ENCODE results near the gene CDKN2B. TPM values are rescaled to one million over a fixed set of nuclear protein-coding genes. Genes with fewer than 3 reads are reported as not detected.

The CDKN2B gene
- total RNA-seq, 1 donor from 2014 or later = 1.8 TPM

DNA sequence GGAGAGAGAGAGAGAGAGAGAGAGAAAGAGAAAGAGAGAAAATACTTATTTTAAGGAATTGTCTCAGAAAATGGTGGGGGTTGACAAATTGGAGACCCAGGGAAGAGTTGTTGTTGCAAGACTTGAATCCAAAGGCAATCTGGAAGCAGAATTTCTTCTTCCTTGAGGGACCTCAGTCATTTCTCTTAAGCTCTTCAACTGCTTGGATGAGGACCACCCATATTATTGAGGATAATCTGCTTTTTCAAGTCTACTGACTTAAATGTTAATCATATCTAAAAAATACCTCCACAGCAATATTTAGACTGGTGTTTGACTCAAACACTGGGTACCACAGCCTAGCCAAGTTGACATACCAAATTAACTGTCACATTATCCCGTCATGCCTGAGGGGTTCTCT, 11.6 kb downstream of the CDKN2B start:
- intact Hi-C loops (cut with micrococcal nuclease) = no loop called here
- no peak for ATAC-seq

DNA sequence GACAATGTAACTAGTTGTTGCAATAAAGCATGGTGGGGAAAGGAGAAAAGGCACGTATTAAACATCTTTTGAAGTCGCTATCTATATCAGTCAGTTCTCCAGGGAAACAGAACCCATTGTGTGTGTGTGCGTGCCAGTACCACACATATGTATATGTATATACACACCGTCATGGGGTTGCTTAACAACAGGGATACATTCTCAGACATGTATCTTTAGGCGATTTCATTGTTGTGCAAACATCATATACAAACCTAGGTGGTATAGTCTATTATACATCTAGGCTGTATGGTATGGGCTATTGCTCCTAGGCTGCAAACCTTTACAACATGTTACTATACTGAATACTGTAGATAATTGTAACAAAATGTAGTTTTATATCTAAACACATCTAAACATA, 12.2 kb downstream of the CDKN2B start:
- DNase-seq (no peak), ATAC-seq (no peak)
- intact Hi-C loops (cut with micrococcal nuclease) = no loop called here

More for the DNA sequence above, 11.6 kb downstream of the CDKN2B start:
- DNase-seq = no peak

DNA sequence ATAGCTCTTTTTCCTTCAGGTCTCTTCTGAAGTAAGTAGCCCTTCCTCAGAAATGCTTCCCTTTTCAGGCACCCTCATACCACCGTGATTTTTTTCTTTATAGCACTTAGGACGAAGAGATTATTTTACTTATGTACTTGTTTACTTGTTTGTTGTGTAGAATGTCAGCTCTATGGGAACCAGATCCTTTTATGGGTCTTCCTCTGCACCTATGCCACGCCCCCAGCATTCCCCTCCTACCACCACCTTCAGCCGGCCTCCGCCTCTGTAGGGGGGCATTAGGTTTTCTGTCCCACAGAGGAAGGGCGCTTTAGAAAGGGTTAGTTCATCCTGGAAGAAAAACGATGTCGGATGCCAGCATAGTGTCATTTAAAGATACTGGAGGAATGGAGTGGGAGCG, 12.7 kb downstream of the CDKN2B start:
- ATAC-seq = no peak

DNA sequence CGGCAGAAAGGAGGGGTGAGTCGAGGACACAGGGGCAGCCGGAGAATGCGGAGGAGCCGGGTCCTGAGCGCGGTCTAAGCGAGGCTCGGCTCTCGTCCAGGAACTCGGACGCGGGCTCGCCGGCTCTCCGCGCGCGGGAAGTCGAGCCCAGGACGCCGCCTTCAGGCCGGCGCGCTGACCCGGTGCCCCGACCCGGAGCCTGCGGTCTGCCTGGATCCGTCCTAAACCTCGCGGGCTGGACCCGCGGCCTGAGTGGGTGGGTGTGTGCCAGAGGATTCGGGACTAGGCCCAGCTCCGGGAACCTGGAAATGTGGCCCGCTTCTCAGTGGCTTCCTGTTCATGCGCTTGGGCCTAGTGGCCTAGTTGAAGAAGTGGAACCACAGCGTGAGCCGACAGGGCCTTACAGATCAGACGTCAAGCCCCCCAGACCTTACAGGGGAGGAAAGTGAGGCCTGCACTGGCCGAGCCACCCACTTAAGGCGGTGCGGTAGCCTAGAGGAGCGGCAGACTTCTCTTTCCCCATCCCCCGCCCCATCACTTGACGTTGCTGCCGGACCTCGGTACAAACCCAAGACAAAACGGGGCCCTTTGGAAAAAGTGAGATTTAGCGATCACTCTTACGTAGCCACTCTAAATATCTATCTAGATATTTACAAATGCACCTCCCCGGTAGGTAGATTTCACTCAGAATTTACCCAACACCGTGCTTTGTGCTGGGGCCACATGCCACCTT, 13.3 kb downstream of the CDKN2B start:
- intact Hi-C loops (cut with micrococcal nuclease) = no loop called here

More for the DNA sequence above, 12.7 kb downstream of the CDKN2B start:
- intact Hi-C loops (cut with micrococcal nuclease) = no loop called here
- no peak for DNase-seq

DNA sequence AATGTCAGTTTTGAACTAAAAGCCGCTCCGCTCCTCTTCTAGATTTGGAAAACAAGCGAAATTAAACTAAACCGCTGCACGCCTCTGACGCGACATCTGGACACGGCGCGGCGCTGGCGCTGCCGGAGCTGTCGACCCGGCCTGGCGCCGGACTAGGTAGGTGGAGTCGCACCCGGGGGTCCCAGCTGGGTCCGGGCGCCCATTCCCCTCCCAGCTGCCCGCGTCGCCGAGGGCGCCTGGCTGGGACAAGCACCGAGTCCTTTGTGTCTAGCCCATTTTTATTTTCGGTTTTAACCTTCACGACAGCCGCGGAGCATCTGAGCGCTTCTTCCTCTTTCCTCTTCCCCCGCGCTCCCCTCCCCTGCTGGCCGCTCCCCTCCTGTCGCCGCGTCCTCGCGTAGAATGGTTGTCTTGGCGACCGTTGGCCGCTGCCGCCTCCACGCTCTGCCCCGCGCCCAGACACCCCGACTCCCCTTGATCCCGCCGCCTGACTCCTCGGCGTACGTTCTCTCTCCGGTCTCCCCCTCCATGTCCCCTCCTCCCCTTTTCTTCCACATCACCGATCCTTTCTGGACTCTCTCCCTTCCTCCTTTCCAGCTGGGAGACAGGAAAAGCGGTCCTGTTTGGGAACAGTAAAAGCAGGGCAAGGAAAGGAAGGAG, 14.0 kb downstream of the CDKN2B start:
- intact Hi-C loops (cut with micrococcal nuclease) = no loop called here
- ATAC-seq = peak; percentile 87
- DNase-seq = peak; percentile 79

More for the DNA sequence above, 13.3 kb downstream of the CDKN2B start:
- peak; percentile 71 for DNase-seq
- ATAC-seq = peak; percentile 75

DNA sequence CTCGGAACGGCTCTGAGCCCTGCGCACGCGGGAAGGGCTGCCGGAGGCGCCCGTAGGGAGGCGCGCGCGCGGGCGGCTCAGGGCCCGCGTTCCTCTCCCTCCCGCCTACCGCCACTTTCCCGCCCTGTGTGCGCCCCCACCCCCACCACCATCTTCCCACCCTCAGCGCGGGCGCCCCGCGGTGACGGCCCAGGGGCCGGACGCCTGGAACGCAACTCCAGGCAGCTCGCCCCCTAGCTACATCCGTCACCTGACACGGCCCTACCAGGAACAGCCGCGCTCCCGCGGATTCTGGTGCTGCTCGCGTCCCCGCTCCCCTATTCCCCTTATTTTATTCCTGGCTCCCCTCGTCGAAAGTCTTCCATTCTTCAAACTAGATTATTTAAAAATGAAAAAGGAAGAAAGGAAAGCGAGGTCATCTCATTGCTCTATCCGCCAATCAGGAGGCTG, 14.5 kb downstream of the CDKN2B start, which contains the start of gene CDKN2B-AS1:
CDKN2B-AS1 (plus strand) TSS at position 236 of the 450 bp plus-strand sequence.
- peak; percentile 72 for ATAC-seq
- peak; percentile 58 for DNase-seq
- intact Hi-C loops (cut with micrococcal nuclease) = no loop called here

DNA sequence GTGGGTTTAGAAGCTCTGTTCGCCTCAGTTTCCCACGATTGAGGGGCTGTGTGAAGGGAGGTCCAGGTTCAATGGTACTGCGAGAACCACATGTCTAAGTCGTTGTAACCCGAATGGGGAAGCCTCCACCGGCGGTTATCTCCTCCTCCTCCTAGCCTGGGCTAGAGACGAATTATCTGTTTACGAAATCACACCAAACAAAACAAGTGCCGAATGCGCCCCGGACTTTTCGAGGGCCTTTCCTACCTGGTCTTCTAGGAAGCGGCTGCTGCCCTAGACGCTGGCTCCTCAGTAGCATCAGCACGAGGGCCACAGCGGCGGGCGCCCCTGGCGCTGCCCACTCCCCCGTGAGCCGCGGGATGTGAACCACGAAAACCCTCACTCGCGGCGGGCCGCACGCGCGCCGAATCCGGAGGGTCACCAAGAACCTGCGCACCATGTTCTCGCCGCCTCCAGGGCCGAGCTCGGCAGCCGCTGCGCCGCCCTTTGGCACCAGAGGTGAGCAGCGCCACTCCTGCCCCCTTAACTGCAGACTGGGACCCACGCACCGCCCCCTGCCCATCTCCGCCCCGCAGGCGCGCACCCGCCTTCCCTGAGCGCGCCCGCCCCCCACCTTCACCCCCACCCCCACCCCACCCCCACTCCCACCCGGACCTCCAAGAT, 15.1 kb downstream of the CDKN2B start, which contains the start of gene CDKN2A:
CDKN2A (minus strand) TSS at position 500 of the 663 bp plus-strand sequence.
- ATAC-seq (peak; percentile 46), DNase-seq (peak; percentile 45)
- intact Hi-C loops (cut with micrococcal nuclease) = no loop called here

DNA sequence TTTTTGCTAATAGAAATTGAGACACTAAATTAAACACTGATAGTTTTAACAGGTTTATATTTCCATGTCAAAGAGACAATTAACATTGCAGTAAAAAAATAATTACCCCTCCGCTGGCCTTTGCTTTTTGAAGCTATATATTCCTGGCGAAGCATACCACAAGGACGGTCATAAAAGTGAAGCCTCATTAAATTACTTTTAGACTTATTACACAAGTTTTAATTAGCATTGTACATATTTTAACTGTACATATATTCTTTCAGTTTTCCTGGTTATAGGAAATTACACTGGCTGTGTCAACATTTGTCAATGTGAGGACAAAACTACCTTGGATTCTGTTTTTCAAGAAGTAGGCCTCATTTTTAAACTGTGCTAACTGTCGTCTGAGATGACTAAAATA, 16.1 kb downstream of the CDKN2B start:
- intact Hi-C loops (cut with micrococcal nuclease) = no loop called here
- no peak for DNase-seq
- no peak for ATAC-seq

DNA sequence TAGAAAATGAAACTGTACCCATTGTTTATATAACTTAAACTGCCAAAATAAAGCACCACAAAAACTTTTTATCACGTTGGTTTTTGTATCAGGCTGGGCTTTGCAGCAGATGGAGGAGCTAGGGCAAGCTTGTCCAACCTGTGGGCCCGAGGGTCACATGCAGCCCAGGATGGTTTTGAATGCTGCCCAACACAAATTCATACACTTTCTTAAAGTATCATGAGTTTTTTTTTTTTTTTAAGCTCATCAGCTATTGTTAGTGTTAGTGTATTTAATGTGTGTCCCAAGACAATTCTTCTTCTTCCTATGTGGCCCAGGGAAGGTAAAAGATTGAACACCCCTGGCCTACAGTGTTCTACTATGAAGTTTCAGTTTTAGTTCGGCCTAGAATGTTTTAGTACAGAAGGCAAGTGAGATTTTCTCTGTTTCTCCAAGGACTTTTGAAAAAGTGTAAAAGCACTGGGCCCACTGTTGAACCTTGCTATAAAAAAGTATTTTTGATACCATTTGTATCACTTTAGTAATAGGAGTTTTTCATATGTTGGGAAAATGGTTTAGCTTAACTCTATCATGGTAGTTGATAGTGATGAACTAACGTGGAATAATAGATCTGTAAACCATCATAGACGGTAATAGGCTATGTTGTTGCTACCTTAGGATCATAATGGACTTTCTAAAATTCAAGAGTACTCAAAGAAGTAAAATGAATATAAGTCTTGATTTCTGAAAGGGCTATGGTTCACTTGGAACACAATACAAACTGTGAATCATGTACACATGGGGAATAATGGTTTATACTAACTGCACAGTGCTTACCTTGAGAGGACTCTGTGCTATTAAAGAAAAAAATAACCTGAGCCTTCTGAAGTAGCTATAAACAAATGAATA, 17.8 kb downstream of the CDKN2B start:
- ATAC-seq (no peak), DNase-seq (no peak)
- intact Hi-C loops (cut with micrococcal nuclease) = no loop called here

DNA sequence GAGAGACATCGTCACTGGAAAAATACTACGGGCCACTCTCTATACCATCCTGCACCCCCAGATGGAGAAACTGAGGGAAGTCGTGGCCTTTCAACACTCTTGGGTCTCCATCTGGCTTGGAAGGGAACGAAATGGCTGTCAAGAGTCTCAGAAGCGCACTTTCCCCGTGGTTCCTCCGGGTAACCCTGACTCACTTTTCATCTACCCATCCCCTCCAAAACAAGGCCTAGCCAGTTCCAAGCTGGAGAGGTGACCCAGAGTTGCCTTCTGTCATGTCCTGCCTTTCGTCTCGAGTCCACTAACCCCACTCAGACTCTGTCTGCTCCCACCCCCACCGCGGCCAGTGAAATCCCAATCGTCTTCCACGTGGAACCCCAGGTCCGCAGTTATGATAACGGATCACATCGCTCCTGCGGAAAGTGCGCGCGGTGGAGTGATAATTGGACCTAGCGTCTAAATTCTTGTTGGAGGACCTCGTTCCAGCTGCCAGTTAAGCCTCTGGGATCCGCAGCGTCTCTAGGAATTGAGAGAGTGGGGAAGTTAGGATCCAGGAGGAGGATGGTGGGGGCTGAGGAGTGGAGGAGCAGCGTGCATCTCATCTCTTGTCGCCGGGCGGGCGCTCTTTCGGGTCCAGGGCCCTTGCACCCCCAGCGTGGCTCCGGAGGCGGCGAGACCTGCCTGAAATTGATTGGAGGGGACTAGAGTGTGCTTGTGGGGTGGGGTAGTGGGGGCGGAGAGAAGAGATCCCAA, 19.5 kb downstream of the CDKN2B start:
- DNase-seq (no peak), ATAC-seq (no peak)
- intact Hi-C loops (cut with micrococcal nuclease) = no loop called here

DNA sequence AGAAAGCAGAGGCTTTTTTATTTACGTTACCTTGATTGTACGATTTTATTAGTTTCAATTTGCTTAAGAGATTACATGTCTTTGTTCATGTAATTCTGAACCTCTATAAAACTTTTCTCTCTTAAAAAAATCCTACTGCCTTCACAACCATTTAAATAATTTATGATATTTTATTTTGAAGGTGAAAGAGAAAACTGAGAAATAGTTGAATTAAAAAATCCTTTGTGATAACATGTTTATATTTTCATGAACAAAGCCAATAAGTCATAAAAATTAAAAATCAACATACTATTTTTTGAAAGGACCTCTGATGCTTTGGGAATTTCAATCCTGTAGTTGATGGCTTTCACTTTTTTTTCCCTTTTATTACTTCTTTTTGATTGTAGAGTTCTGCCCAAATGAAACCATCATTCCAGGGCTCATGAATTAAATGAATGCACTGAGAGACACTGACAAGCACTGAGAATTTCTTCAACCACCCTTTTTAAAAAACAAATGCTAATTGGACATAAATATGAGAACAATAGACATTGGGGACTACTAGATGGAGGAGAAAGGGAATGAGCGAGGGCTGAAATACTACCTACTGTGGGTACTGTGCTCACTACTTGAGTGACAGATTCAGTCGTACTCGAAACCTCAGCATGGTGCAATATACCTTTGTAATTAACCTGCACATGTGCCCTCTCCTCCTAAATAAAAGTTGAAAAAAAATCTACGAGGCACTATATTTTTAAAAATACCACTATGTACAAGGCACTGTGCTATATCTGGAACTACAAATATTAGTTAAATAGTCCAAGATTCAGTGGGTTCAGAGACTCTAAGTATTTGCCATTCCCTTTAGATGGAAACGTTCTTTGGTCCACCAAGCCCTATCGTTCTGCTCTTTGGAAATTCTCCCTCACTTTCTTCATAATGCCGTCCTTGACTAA, 20.8 kb downstream of the CDKN2B start:
- DNase-seq (no peak), ATAC-seq (no peak)
- intact Hi-C loops (cut with micrococcal nuclease) = no loop called here

DNA sequence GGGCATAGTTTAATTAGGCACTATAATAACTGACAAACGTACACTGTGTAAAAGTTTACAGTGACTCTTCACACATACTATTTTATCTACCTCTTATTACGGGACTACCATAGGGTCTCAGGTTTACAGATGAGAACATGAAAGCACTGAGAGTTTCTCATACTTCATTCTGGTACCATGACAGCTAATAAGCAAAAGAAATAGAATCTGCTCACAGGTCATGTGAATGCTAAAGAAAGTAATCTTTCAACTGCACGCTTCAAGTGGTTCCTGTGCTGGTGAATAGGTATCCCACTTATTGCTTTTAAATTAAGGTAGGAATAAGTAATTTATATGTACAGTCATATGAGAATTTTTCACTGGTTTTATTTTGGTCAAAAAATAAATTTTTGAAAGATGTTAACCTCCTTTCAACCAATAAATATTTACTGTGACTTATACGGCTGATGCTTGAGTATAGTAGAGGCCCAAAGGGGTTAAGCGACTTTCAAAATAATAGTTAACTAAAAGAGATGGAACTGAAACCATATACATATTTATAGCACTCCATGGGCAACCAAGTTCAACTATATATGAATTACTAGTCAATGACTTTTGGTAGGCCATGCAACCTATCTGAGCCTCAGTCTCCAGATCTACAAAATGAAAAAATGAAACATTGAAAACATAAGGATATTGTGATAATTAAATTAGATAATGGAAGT, 23.0 kb downstream of the CDKN2B start:
- intact Hi-C loops (cut with micrococcal nuclease) = no loop called here
- no peak for DNase-seq
- no peak for ATAC-seq

DNA sequence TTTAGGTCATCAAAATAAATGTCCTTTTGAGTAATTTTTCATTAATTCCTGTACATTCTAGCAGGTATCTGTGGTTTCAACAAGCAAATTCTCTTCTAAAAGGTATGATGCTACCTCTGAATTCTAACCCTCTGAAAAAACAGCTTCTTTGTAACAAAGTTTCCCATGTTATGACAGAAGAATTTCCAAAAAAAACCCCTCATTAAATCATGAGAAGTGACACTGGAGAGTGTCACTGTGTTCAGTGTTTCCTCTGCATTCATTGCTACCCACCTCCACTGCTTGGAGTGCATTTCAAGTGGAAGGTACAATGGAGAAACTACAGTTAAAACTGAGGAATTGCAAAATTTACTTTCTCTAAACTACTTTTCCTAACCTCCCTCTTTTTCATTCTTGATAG, 25.0 kb downstream of the CDKN2B start:
- ATAC-seq (no peak), DNase-seq (no peak)
- intact Hi-C loops (cut with micrococcal nuclease) = no loop called here

DNA sequence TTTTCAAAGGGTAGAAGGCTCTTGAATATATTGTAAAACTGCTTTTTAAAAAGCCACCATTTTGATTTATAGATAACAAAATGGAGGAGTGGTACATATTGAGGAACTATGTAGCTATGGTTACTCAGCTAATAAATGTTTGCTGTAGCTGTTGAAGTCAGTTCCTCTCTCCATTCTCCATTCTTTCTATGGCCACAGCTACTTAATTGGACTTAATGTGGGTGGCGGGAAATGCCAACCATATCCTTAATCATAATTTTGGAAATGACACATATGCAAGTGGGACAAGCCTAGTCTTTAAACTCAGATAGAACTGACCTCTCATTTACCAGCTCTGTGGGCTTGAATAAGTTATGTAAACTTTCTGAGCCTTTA, 25.6 kb downstream of the CDKN2B start:
- no peak for DNase-seq
- intact Hi-C loops (cut with micrococcal nuclease) = no loop called here
- no peak for ATAC-seq

DNA sequence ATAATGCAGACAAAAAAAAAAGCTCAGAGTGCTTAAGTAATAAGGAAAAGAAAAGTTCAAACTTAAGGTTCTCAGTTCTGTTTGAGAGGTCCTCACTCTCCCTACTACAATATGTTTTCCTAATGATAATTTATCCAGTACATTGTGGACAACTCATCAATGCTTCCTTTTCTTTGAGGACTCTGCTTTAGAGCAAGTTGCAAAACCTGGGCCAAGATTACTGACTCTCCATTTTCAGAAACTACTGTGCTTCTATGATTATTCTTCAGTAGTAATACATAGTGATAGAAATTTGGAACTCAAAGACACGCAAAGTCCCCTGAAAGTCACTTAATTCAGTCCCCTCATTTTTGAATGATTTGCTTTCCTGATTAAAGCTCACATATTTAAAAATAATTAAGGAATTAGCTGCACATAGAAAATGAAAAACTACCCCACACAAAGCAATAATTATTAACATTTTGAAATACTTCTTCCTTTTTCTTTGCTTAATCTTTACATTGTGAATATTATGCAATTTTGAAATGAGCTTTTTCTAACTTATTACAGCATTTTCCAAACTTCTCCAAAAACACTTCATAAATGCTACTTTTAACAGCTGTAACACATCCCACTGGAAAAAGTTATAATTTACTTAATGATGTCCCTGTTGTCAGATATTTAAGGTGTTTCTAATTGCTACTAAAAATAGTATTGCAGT, 26.1 kb downstream of the CDKN2B start:
- intact Hi-C loops (cut with micrococcal nuclease) = no loop called here
- DNase-seq (no peak), ATAC-seq (no peak)

DNA sequence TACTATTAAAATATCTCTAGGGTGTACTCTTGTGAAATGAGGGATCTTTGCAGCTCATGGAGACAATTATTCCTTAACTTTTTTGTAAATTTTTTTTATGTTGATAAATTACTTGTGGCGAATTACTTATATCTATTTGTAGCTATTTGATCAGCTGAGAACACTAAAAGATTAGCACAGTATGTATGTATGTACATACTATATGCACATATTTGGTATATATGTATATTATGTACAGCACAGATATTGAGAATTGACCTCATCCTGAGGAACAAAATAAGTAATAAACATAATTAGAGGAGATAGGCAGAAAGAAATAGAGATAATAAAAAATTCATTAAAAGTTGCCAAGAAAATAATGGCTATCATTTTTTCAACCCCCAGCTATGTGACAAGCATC, 26.7 kb downstream of the CDKN2B start:
- no peak for DNase-seq
- intact Hi-C loops (cut with micrococcal nuclease) = no loop called here
- ATAC-seq = no peak

Data from left ventricle myocardium superior (tissue), 1 donor.